Peyer's patch (tissue), 4 donors: Measurements from ENCODE around the gene MIPOL1. TPM values are rescaled to one million over a fixed set of nuclear protein-coding genes. Genes with fewer than 3 reads are reported as not detected.

Source experiments
- DNase-seq, 3 donors: peaks; one replicate each; pipeline ENCODE4 v3.0.0-alpha.2; 2017 to 2019
- H3K27ac ChIP-seq, 4 donors: fragments of 200-600 bp; sonication (generic); one replicate each; pipeline ENCODE4 v1.5.1; 2016 to 2019
- H3K27me3 ChIP-seq, 2 donors: fragments of 200-600 bp; sonication (generic); one replicate each; pipeline ENCODE4 v1.5.1; 2019
- H3K36me3 ChIP-seq, 3 donors: fragments of 200-600 bp; sonication (generic); one replicate each; pipeline ENCODE4 v1.5.1; 2016 to 2019
- H3K4me1 ChIP-seq, 4 donors: fragments of 200-600 bp; sonication (generic); one replicate each; pipeline ENCODE4 v1.5.1; 2016 to 2019
- H3K4me3 ChIP-seq, 4 donors: fragments of 200-600 bp; sonication (generic); 1 replicate in 3 of 4; 2 replicates in 1 of 4; pipeline ENCODE4 v1.5.1; 2016 to 2019; ENCODE audit warnings: mild to moderate bottlenecking in 1 of 4
- H3K9me3 ChIP-seq, 4 donors: fragments of 200-600 bp; sonication (generic); one replicate each; pipeline ENCODE4 v1.5.1; 2016 to 2019; ENCODE audit warnings: mild to moderate bottlenecking in 1 of 4
- CTCF ChIP-seq, 6 experiments: fragments of 450-650 bp in 4 of 6; fragments of 200-600 bp in 2 of 6; sonication (generic) in 1 of 6; IDR thresholded peaks; one replicate each; pipeline ENCODE4 v1.5.1; 2017 to 2019; ENCODE audit warnings: antibody characterized with exemption in 6 of 6, mild to moderate bottlenecking in 3 of 6, moderate library complexity in 1 of 6
- POLR2A ChIP-seq, 2 donors: fragments of 450-650 bp; IDR thresholded peaks; one replicate each; pipeline ENCODE4 v1.5.1; 2017; ENCODE audit warnings: antibody characterized with exemption in 2 of 2, mild to moderate bottlenecking in 2 of 2, moderate library complexity in 2 of 2
- total RNA-seq, 4 donors: library from RNA; depleted of rRNA; stranded (reverse); fragments of >200 nt; gene quantifications; one replicate each; pipeline ENCODE4 v1.1.0, GENCODE V29; 2016

Gene MIPOL1
- total RNA-seq, 4 donors from 2014 or later = 5.6 to 42.1 (median 14.9) TPM

DNA sequence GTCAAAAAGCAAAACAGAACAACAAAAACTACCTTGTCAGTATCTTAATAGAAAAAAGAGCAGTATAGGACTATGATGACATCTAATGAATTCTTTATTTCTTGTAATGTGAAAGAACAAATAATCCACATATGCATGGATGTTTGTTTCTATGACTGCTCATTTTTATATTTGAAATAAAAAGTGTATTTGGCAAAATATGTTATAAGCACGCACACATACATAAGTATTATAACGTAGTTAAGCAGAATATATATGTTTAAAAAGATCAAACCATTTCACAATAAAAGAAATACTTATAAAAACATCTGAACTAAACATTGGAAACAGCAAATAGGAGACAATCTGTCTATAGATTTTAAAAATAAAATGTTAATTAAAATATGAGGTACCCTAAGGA, 74.8 kb downstream of the MIPOL1 start:
- Histone ChIP-seq H3K27me3 (no peaks in the 10 kb centered on the region), H3K9me3 (no peaks in the 10 kb centered on the region), H3K4me1 (no peaks in the 10 kb centered on the region), H3K4me3 (no peak overlapping the region), H3K27ac (no peak overlapping the region), H3K36me3 (no peaks in the 10 kb centered on the region)
- DNase-seq = no peak
- TF ChIP-seq POLR2A (IDR thresholded peaks at IDR 0.05) (no peak), CTCF (IDR thresholded peaks at IDR 0.05) (no peak)

- Histone ChIP-seq H3K27ac (no peak overlapping the region), H3K4me3 (no peak overlapping the region), H3K9me3 (no peaks in the 10 kb centered on the region), H3K27me3 (no peaks in the 10 kb centered on the region), H3K4me1 (no peaks in the 10 kb centered on the region), H3K36me3 (no peaks in the 10 kb centered on the region)
- TF ChIP-seq CTCF (IDR thresholded peaks at IDR 0.05) = no peak
- no peak for TF ChIP-seq POLR2A (IDR thresholded peaks at IDR 0.05)
- no peak for DNase-seq
These were observed 76.9 kb downstream of the MIPOL1 start for GRCh38 chr14:37274652-37275051.

GRCh38 chr14:37275963-37276362, 78.2 kb downstream of the MIPOL1 start:
- no peak for TF ChIP-seq POLR2A (IDR thresholded peaks at IDR 0.05)
- TF ChIP-seq CTCF (IDR thresholded peaks at IDR 0.05) = no peak
- no peak for DNase-seq
- Histone ChIP-seq H3K4me3 (no peak overlapping the region), H3K27me3 (no peaks in the 10 kb centered on the region), H3K4me1 (no peaks in the 10 kb centered on the region), H3K27ac (no peak overlapping the region), H3K36me3 (no peaks in the 10 kb centered on the region), H3K9me3 (no peaks in the 10 kb centered on the region)

GRCh38 chr14:37278636-37279538, 81.2 kb downstream of the MIPOL1 start:
- Histone ChIP-seq H3K36me3 (no peaks in the 10 kb centered on the region), H3K4me3 (no peak overlapping the region), H3K4me1 (no peaks in the 10 kb centered on the region), H3K27ac (no peak overlapping the region), H3K27me3 (no peaks in the 10 kb centered on the region), H3K9me3 (no peaks in the 10 kb centered on the region)
- TF ChIP-seq POLR2A (IDR thresholded peaks at IDR 0.05) = no peak
- no peak for TF ChIP-seq CTCF (IDR thresholded peaks at IDR 0.05)
- DNase-seq = no peak

- H3K36me3 ChIP-seq = no peaks in the 10 kb centered on the region
- no peak overlapping the region for H3K27ac ChIP-seq
- no peaks in the 10 kb centered on the region for H3K9me3 ChIP-seq
- no peak for DNase-seq
- H3K4me1 ChIP-seq = no peaks in the 10 kb centered on the region
- H3K27me3 ChIP-seq = no peaks in the 10 kb centered on the region
- H3K4me3 ChIP-seq = no peak overlapping the region
- TF ChIP-seq CTCF (IDR thresholded peaks at IDR 0.05) (no peak), POLR2A (IDR thresholded peaks at IDR 0.05) (no peak)
These were observed 82.1 kb downstream of the MIPOL1 start for GRCh38 chr14:37279818-37280217.
